K562 (cell line): Measurements from ENCODE around the gene CEP350. TPM values are rescaled to one million over a fixed set of nuclear protein-coding genes. Genes with fewer than 3 reads are reported as not detected.

Source experiments
- ELF4 ChIP-seq: fragments of 450-650 bp; formaldehyde crosslinking; IDR thresholded peaks from 2 replicates; pipeline ENCODE4 v1.4.0; 2022; ENCODE audit warnings: missing genetic modification characterization
- HDGF ChIP-seq: fragments of 450-650 bp; IDR thresholded peaks from 2 replicates; pipeline ENCODE4 v1.6.1; 2016
- MIER1 ChIP-seq: fragments of 450-650 bp; IDR thresholded peaks from 2 replicates; pipeline ENCODE4 v1.6.1; 2016; ENCODE audit warnings: antibody characterized with exemption, mild to moderate bottlenecking, low read depth
- NFIC ChIP-seq: fragments of 450-650 bp; IDR thresholded peaks from 2 replicates; pipeline ENCODE4 v1.6.1; 2017; ENCODE audit warnings: mild to moderate bottlenecking, inconsistent platforms
- NR2C2 ChIP-seq, 2 experiments: fragments of 200-800 bp in 1 of 2; sonication (Bioruptor generic) in 1 of 2; sonication (generic) in 1 of 2; formaldehyde crosslinking in 1 of 2; IDR thresholded peaks; 2 replicates each; pipeline versions ENCODE4 v1.6.1 to v1.8.0; 2016 to 2022; ENCODE audit warnings: mild to moderate bottlenecking in 1 of 2, missing compliant biosample characterization in 1 of 2, missing genetic modification characterization in 1 of 2, missing genetic modification reagents in 1 of 2
- SIN3B ChIP-seq: fragments of 450-650 bp; IDR thresholded peaks from 2 replicates; pipeline ENCODE4 v1.6.1; 2017; ENCODE audit warnings: low read depth, mild to moderate bottlenecking, moderate library complexity
- SMARCA5 ChIP-seq: fragments of 450-650 bp; IDR thresholded peaks from 2 replicates; pipeline ENCODE4 v1.6.1; 2016
- STAG1 ChIP-seq: sonication (generic); formaldehyde crosslinking; IDR thresholded peaks from 2 replicates; pipeline ENCODE4 v1.5.0; 2020; ENCODE audit warnings: missing genetic modification reagents, borderline replicate concordance
- TRIM24 ChIP-seq, 2 experiments: fragments of 450-650 bp; IDR thresholded peaks; 2 replicates each; pipeline ENCODE4 v1.6.1; 2016
- XRCC3 ChIP-seq: fragments of 450-650 bp; IDR thresholded peaks from 2 replicates; pipeline ENCODE4 v1.6.1; 2017; ENCODE audit warnings: mild to moderate bottlenecking, moderate library complexity
- YBX1 ChIP-seq: fragments of 450-650 bp; IDR thresholded peaks from 2 replicates; pipeline ENCODE4 v1.7.1; 2016; ENCODE audit warnings: mild to moderate bottlenecking
- ZNF184 ChIP-seq: sonication (generic); formaldehyde crosslinking; IDR thresholded peaks from 2 replicates; pipeline ENCODE4 v1.5.0; 2020; ENCODE audit warnings: missing genetic modification reagents
- ZNF282 ChIP-seq: sonication (generic); formaldehyde crosslinking; IDR thresholded peaks from 2 replicates; pipeline ENCODE4 v1.8.1; 2023; ENCODE audit warnings: missing genetic modification reagents
- polyA plus RNA-seq, 8 experiments: library from polyadenylated mRNA; depleted of rRNA in 4 of 8; stranded (reverse) in 5 of 8; unstranded in 3 of 8; fragments of >200 nt; fragmentation: Nextera tagmentation in 2 of 8; fragmentation: Illumina TruSeq in 1 of 8; extraction: Ambion mirVana in 2 of 8; extraction: Trizol in 1 of 8; gene quantifications; 2 replicates each; pipeline versions ENCODE4 v1.2.1 to v1.2.3, GENCODE V29; 2011 to 2014; ENCODE audit warnings: inconsistent platforms in 1 of 8, missing spikeins in 1 of 8
- total RNA-seq, 7 experiments: library from RNA; depleted of rRNA in 6 of 7; stranded (reverse); fragments of >200 nt in 6 of 7; fragmentation: Illumina TruSeq in 2 of 7; extraction: Trizol in 2 of 7; gene quantifications; 2 replicates each; pipeline versions ENCODE4 v1.2.1 to v1.2.3, GENCODE V29; 2011 to 2021; ENCODE audit warnings: low replicate concordance in 1 of 7
- TF ChIP-seq, protein P1 (sequence below): sonication (generic); formaldehyde crosslinking; IDR thresholded peaks from 2 replicates; pipeline ENCODE4 v1.8.0; 2022; ENCODE audit warnings: mild to moderate bottlenecking, missing genetic modification reagents
- TF ChIP-seq, protein P2 (sequence below): sonication (generic); formaldehyde crosslinking; IDR thresholded peaks from 2 replicates; pipeline ENCODE4 v1.8.0; 2023; ENCODE audit warnings: mild to moderate bottlenecking, missing genetic modification reagents
- TF ChIP-seq, protein P3 (sequence below): fragments of 200-800 bp; sonication (Bioruptor generic); IDR thresholded peaks from 2 replicates; pipeline ENCODE4 v1.6.1; 2016; ENCODE audit warnings: missing genetic modification characterization, missing compliant biosample characterization
- TF ChIP-seq, protein P4 (sequence below): sonication (generic); formaldehyde crosslinking; IDR thresholded peaks from 2 replicates; pipeline ENCODE4 v1.8.1; 2022; ENCODE audit warnings: missing genetic modification reagents

Gene CEP350
- total and polyA plus RNA-seq, 9 of the 15 experiments (the other 6 are each of a cell fraction or from before 2014, with no cell fraction given) = 8.3 to 64.3 (median 28.0) TPM

DNA sequence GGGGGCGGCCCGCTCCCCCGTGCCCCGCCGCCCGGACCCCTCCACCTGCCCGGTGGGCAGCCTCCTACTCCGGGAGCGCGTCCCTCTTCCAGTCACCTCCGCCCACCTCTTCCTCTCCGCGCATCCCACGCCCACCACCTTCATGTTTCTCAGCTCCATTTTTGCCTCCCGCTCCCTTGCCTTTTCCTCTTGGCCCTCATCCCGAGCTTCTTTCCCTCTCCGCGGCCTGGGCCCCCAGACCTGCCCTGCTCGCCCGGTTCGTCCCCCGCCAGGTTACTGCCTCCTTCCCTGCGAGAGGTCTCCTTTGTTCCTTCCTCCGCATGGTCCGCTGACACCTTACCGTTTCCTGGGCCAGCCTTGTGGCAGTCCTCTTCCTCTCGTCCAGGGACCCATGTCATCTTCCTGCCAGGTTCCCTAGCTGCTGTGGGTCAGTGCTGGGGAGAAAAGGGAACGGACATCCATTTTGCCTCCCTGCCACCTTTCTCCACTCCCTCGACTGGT lies 200.6 kb downstream of the CEP350 start (continued):
- TF ChIP-seq, protein P1, sequence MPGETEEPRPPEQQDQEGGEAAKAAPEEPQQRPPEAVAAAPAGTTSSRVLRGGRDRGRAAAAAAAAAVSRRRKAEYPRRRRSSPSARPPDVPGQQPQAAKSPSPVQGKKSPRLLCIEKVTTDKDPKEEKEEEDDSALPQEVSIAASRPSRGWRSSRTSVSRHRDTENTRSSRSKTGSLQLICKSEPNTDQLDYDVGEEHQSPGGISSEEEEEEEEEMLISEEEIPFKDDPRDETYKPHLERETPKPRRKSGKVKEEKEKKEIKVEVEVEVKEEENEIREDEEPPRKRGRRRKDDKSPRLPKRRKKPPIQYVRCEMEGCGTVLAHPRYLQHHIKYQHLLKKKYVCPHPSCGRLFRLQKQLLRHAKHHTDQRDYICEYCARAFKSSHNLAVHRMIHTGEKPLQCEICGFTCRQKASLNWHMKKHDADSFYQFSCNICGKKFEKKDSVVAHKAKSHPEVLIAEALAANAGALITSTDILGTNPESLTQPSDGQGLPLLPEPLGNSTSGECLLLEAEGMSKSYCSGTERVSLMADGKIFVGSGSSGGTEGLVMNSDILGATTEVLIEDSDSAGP (CRISPR knock-in tag) = 0 out of 2 replicates have a peak, but pooled peaks have one; percentile 7
- TF ChIP-seq, protein P2, sequence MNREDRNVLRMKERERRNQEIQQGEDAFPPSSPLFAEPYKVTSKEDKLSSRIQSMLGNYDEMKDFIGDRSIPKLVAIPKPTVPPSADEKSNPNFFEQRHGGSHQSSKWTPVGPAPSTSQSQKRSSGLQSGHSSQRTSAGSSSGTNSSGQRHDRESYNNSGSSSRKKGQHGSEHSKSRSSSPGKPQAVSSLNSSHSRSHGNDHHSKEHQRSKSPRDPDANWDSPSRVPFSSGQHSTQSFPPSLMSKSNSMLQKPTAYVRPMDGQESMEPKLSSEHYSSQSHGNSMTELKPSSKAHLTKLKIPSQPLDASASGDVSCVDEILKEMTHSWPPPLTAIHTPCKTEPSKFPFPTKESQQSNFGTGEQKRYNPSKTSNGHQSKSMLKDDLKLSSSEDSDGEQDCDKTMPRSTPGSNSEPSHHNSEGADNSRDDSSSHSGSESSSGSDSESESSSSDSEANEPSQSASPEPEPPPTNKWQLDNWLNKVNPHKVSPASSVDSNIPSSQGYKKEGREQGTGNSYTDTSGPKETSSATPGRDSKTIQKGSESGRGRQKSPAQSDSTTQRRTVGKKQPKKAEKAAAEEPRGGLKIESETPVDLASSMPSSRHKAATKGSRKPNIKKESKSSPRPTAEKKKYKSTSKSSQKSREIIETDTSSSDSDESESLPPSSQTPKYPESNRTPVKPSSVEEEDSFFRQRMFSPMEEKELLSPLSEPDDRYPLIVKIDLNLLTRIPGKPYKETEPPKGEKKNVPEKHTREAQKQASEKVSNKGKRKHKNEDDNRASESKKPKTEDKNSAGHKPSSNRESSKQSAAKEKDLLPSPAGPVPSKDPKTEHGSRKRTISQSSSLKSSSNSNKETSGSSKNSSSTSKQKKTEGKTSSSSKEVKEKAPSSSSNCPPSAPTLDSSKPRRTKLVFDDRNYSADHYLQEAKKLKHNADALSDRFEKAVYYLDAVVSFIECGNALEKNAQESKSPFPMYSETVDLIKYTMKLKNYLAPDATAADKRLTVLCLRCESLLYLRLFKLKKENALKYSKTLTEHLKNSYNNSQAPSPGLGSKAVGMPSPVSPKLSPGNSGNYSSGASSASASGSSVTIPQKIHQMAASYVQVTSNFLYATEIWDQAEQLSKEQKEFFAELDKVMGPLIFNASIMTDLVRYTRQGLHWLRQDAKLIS (CRISPR knock-in tag) = peak; percentile 70; the same call in 1 of the 2 replicates
- 0 out of 2 replicates have a peak, but pooled peaks have one; percentile 9 for TF ChIP-seq ZNF282 (CRISPR knock-in tag)
- TF ChIP-seq NFIC = no peak
- TF ChIP-seq MIER1 = no peak
- TF ChIP-seq XRCC3 = no peak
- peak; percentile 62; the same call in 1 of the 2 replicates for TF ChIP-seq HDGF
- TF ChIP-seq SIN3B = no peak
- TF ChIP-seq ELF4 = peak; percentile 57; the same call in 1 of the 2 replicates
- TF ChIP-seq, protein P3, sequence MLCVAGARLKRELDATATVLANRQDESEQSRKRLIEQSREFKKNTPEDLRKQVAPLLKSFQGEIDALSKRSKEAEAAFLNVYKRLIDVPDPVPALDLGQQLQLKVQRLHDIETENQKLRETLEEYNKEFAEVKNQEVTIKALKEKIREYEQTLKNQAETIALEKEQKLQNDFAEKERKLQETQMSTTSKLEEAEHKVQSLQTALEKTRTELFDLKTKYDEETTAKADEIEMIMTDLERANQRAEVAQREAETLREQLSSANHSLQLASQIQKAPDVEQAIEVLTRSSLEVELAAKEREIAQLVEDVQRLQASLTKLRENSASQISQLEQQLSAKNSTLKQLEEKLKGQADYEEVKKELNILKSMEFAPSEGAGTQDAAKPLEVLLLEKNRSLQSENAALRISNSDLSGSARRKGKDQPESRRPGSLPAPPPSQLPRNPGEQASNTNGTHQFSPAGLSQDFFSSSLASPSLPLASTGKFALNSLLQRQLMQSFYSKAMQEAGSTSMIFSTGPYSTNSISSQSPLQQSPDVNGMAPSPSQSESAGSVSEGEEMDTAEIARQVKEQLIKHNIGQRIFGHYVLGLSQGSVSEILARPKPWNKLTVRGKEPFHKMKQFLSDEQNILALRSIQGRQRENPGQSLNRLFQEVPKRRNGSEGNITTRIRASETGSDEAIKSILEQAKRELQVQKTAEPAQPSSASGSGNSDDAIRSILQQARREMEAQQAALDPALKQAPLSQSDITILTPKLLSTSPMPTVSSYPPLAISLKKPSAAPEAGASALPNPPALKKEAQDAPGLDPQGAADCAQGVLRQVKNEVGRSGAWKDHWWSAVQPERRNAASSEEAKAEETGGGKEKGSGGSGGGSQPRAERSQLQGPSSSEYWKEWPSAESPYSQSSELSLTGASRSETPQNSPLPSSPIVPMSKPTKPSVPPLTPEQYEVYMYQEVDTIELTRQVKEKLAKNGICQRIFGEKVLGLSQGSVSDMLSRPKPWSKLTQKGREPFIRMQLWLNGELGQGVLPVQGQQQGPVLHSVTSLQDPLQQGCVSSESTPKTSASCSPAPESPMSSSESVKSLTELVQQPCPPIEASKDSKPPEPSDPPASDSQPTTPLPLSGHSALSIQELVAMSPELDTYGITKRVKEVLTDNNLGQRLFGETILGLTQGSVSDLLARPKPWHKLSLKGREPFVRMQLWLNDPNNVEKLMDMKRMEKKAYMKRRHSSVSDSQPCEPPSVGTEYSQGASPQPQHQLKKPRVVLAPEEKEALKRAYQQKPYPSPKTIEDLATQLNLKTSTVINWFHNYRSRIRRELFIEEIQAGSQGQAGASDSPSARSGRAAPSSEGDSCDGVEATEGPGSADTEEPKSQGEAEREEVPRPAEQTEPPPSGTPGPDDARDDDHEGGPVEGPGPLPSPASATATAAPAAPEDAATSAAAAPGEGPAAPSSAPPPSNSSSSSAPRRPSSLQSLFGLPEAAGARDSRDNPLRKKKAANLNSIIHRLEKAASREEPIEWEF (CRISPR knock-in tag) = no peak
- peak; percentile 14; the same call in 1 of the 2 replicates for TF ChIP-seq STAG1 (CRISPR knock-in tag)
- no peak for TF ChIP-seq YBX1
- TF ChIP-seq TRIM24 (IDR thresholded peaks at IDR 0.05) = no peak
- TF ChIP-seq ZNF184 (CRISPR knock-in tag) = no peak
- TF ChIP-seq SMARCA5 = 0 out of 2 replicates have a peak, but pooled peaks have one; percentile 32
- TF ChIP-seq NR2C2 (CRISPR knock-in tag; IDR thresholded peaks at IDR 0.05) = 0 out of 2 replicates have a peak, but pooled peaks have one; percentile 2
- no peak for TF ChIP-seq NR2C2 (tag; IDR thresholded peaks at IDR 0.05)
- TF ChIP-seq, protein P4, sequence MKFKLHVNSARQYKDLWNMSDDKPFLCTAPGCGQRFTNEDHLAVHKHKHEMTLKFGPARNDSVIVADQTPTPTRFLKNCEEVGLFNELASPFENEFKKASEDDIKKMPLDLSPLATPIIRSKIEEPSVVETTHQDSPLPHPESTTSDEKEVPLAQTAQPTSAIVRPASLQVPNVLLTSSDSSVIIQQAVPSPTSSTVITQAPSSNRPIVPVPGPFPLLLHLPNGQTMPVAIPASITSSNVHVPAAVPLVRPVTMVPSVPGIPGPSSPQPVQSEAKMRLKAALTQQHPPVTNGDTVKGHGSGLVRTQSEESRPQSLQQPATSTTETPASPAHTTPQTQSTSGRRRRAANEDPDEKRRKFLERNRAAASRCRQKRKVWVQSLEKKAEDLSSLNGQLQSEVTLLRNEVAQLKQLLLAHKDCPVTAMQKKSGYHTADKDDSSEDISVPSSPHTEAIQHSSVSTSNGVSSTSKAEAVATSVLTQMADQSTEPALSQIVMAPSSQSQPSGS = no peak; the same call in 1 of the 2 replicates
